ENCODE data around the gene RPA3. TPM values are rescaled to one million over a fixed set of nuclear protein-coding genes. Genes with fewer than 3 reads are reported as not detected.
"Not testable (repeated sequence)": the region's sequence is repeated elsewhere in the genome, so short reads cannot be mapped to it uniquely, and the experiment has no call there.

Gene RPA3
- polyA plus RNA-seq, 3 donors, result 9.8 to 30.9 (median 19.6) TPM

- no peak overlapping the region for H3K27ac ChIP-seq (ENCODE audit: low read depth, low read length)
- WGBS, 3 donors, result 95 to 100% (median 96%) methylated on average over 3 of the region's 3 CpGs
These were observed 47.9 kb downstream of the RPA3 start for GRCh38 chr7:7670490-7670889.

- WGBS, 3 donors, result 61 to 96% (median 78%) methylated on average over 1 of the region's 1 CpG
- no peak overlapping the region for H3K27ac ChIP-seq (ENCODE audit: low read depth, low read length)
These were observed 49.7 kb downstream of the RPA3 start for GRCh38 chr7:7668706-7669105.

GRCh38 chr7:7667187-7667586, 51.2 kb downstream of the RPA3 start:
- no peak overlapping the region for H3K27ac ChIP-seq (ENCODE audit: low read depth, low read length)
- 49 to 90% (median 90%) methylated on average over 2 of the region's 2 CpGs for WGBS, 3 donors

- no peak overlapping the region for H3K27ac ChIP-seq (ENCODE audit: low read depth, low read length)
- 94 to 96% (median 95%) methylated on average over 1 of the region's 1 CpG for WGBS, 3 donors
These were observed 53.4 kb downstream of the RPA3 start for GRCh38 chr7:7665031-7665430.

- no peak overlapping the region for H3K27ac ChIP-seq (ENCODE audit: low read depth, low read length)
- WGBS, 3 donors, result 38 to 73% (median 68%) methylated on average over 3 of the region's 3 CpGs
These were observed 54.1 kb downstream of the RPA3 start for GRCh38 chr7:7664291-7664690.

- H3K27ac ChIP-seq (ENCODE audit: low read depth, low read length), result no peak overlapping the region
- WGBS, 3 donors, result 88 to 90% (median 89%) methylated on average over 6 of the region's 6 CpGs
These were observed 55.9 kb downstream of the RPA3 start for GRCh38 chr7:7662527-7662926.

- WGBS, 3 donors, result 97 to 98% (median 97%) methylated on average over 3 of the region's 3 CpGs
- not testable (repeated sequence) for H3K27ac ChIP-seq (ENCODE audit: low read depth, low read length)
These were observed 61.9 kb downstream of the RPA3 start for GRCh38 chr7:7656459-7656858.

- H3K27ac ChIP-seq (ENCODE audit: low read depth, low read length), result no peak overlapping the region
- WGBS, 3 donors, result 44 to 77% (median 56%) methylated on average over 4 of the region's 4 CpGs
These were observed 63.3 kb downstream of the RPA3 start for GRCh38 chr7:7654964-7655715.

GRCh38 chr7:7653593-7654187, 64.7 kb downstream of the RPA3 start:
- no peak overlapping the region for H3K27ac ChIP-seq (ENCODE audit: low read depth, low read length)
- 71 to 81% (median 80%) methylated on average over 3 of the region's 3 CpGs for WGBS, 3 donors

- WGBS, 3 donors, result 78 to 86% (median 82%) methylated on average over 1 of the region's 1 CpG
- no peak overlapping the region for H3K27ac ChIP-seq (ENCODE audit: low read depth, low read length)
These were observed 65.4 kb downstream of the RPA3 start for GRCh38 chr7:7652798-7653540.

GRCh38 chr7:7651479-7651878, 66.9 kb downstream of the RPA3 start:
- WGBS, 3 donors, result 59 to 77% (median 74%) methylated on average over 3 of the region's 3 CpGs
- H3K27ac ChIP-seq (ENCODE audit: low read depth, low read length), result no peak overlapping the region

GRCh38 chr7:7650682-7651206, 67.7 kb downstream of the RPA3 start:
- 93 to 96% (median 96%) methylated on average over 2 of the region's 2 CpGs for WGBS, 3 donors
- H3K27ac ChIP-seq (ENCODE audit: low read depth, low read length), result no peak overlapping the region

GRCh38 chr7:7647495-7648036, 70.8 kb downstream of the RPA3 start:
- H3K27ac ChIP-seq (ENCODE audit: low read depth, low read length), result no peak overlapping the region
- WGBS, 3 donors, result 44 to 80% (median 76%) methylated on average over 6 of the region's 6 CpGs

- 34 to 89% (median 87%) methylated on average over 6 of the region's 6 CpGs for WGBS, 3 donors
- H3K27ac ChIP-seq (ENCODE audit: low read depth, low read length), result no peak overlapping the region
These were observed 76.3 kb downstream of the RPA3 start for GRCh38 chr7:7642081-7642480.

GRCh38 chr7:7641129-7641663, 77.2 kb downstream of the RPA3 start:
- no peak overlapping the region for H3K27ac ChIP-seq (ENCODE audit: low read depth, low read length)
- 3 to 7% (median 6%) methylated on average over 22 of the region's 22 CpGs for WGBS, 3 donors

GRCh38 chr7:7640221-7641128, 77.9 kb downstream of the RPA3 start, which contains the start of gene UMAD1:
Gene UMAD1, plus strand, starts transcription at chr7:7640752. Its CDS starts 32,620 bp downstream, at chr7:7673372.
- 0 to 1% (median 0%) methylated on average over 61 to 68 of the region's 68 CpGs for WGBS, 3 donors
- H3K27ac ChIP-seq (ENCODE audit: low read depth, low read length), result peak within 1 kb of the TSS; percentile 73

- 0 to 1% (median 0%) methylated on average over 19 of the region's 19 CpGs for WGBS, 3 donors
- no peak overlapping the region for H3K27ac ChIP-seq (ENCODE audit: low read depth, low read length)
These were observed 78.6 kb downstream of the RPA3 start for GRCh38 chr7:7639847-7640220.

- 16 to 19% (median 18%) methylated on average over 5 of the region's 5 CpGs for WGBS, 3 donors
- no peak overlapping the region for H3K27ac ChIP-seq (ENCODE audit: low read depth, low read length)
These were observed 79.0 kb downstream of the RPA3 start for GRCh38 chr7:7639421-7639820.
